Lower lobe of right lung (tissue), 2 donors: ENCODE data around the gene CACNA1C. TPM values are rescaled to one million over a fixed set of nuclear protein-coding genes. Genes with fewer than 3 reads are reported as not detected.
"Not testable (repeated sequence)": the region's sequence is repeated elsewhere in the genome, so short reads cannot be mapped to it uniquely, and the experiment has no call there.

ENCODE experiments used
- ATAC-seq, 2 donors: fragments of 200-7000 bp; cut with Tn5 transposase; one replicate each; pipeline ENCODE4 v1.9.1; 2020 to 2022; ENCODE audit warnings: mild to moderate bottlenecking in 2 of 2, moderate library complexity in 2 of 2
- DNase-seq: peaks from one replicate; pipeline ENCODE4 v3.0.0-alpha.2; 2020
- H3K27ac ChIP-seq: fragments of 200-600 bp; one replicate; pipeline ENCODE4 v1.8.0; 2022
- H3K27me3 ChIP-seq: fragments of 200-600 bp; one replicate; pipeline ENCODE4 v1.8.0; 2022; ENCODE audit warnings: low read depth
- H3K36me3 ChIP-seq: fragments of 200-600 bp; one replicate; pipeline ENCODE4 v1.8.0; 2022; ENCODE audit warnings: mild to moderate bottlenecking
- H3K4me1 ChIP-seq: fragments of 200-600 bp; one replicate; pipeline ENCODE4 v1.8.0; 2022
- H3K4me3 ChIP-seq: fragments of 200-600 bp; one replicate; pipeline ENCODE4 v1.8.0; 2022; ENCODE audit warnings: mild to moderate bottlenecking
- H3K9me3 ChIP-seq: fragments of 200-600 bp; one replicate; pipeline ENCODE4 v1.8.0; 2022
- CTCF ChIP-seq: fragments of 200-600 bp; IDR thresholded peaks from one replicate; pipeline ENCODE4 v1.8.0; 2022; ENCODE audit warnings: antibody characterized with exemption, mild to moderate bottlenecking
- intact Hi-C: fragments of 100-400 bp; cut with DNase I; formaldehyde crosslinking; loops from one replicate; pipeline ENCODE4 v1.11.0; 2022
- total RNA-seq: library from RNA; stranded (reverse); fragmentation: NEBNext Ultra II Directional; extraction: Animal tissue kit (Norgen Biotek cat#: 25700); gene quantifications from one replicate; pipeline ENCODE4 v1.2.1, GENCODE V29; 2021
- donor health status: DM: no; HTN: yes; CAD: no; lungs with severe emphysema.

CACNA1C gene
- total RNA-seq, 1 donor from 2014 or later = 8.4 TPM

GRCh38 chr12:2251526-2252209 is 198.9 kb downstream of the CACNA1C start:
- Histone ChIP-seq H3K4me1 (no peaks in the 10 kb centered on the region), H3K27me3 (peaks cover 8% of the 10 kb centered on the region), H3K4me3 (no peak overlapping the region), H3K9me3 (no peaks in the 10 kb centered on the region), H3K36me3 (no peaks in the 10 kb centered on the region), H3K27ac (no peak overlapping the region)
- ATAC-seq (no peak), DNase-seq (no peak)
- no peak for TF ChIP-seq CTCF
- intact Hi-C loops = no loop called here

GRCh38 chr12:2255311-2255710 is 202.5 kb downstream of the CACNA1C start:
- Histone ChIP-seq H3K4me3 (no peak overlapping the region), H3K27me3 (peaks cover 8% of the 10 kb centered on the region), H3K9me3 (no peaks in the 10 kb centered on the region), H3K27ac (no peak overlapping the region), H3K36me3 (no peaks in the 10 kb centered on the region), H3K4me1 (peaks cover 16% of the 10 kb centered on the region)
- intact Hi-C loops = no loop called here
- DNase-seq = no peak
- no peak for ATAC-seq
- no peak for TF ChIP-seq CTCF

- DNase-seq, intact Hi-C loops, H3K36me3 ChIP-seq, H3K27ac ChIP-seq, H3K9me3 ChIP-seq, H3K27me3 ChIP-seq, H3K4me3 ChIP-seq: not testable (repeated sequence)
- ATAC-seq = peak in 1 of 2 donors; percentile 12
- peaks cover 17% of the 10 kb centered on the region for H3K4me1 ChIP-seq
These were observed 202.9 kb downstream of the CACNA1C start for GRCh38 chr12:2255731-2256130.

- no peak overlapping the region for H3K27ac ChIP-seq
- H3K4me1 ChIP-seq = peaks cover 17% of the 10 kb centered on the region
- ATAC-seq (no peak), DNase-seq (no peak)
- H3K4me3 ChIP-seq = no peak overlapping the region
- peaks cover 8% of the 10 kb centered on the region for H3K27me3 ChIP-seq
- no peak for TF ChIP-seq CTCF
- intact Hi-C loops = no loop called here
- H3K36me3 ChIP-seq = no peaks in the 10 kb centered on the region
- H3K9me3 ChIP-seq = no peaks in the 10 kb centered on the region
These were observed 203.7 kb downstream of the CACNA1C start for GRCh38 chr12:2256453-2256852.

GRCh38 chr12:2256915-2257314 is 204.1 kb downstream of the CACNA1C start:
- DNase-seq (no peak), ATAC-seq (no peak)
- Histone ChIP-seq H3K4me1 (peaks cover 17% of the 10 kb centered on the region), H3K27ac (no peak overlapping the region), H3K27me3 (peaks cover 8% of the 10 kb centered on the region), H3K9me3 (no peaks in the 10 kb centered on the region), H3K4me3 (no peak overlapping the region), H3K36me3 (no peaks in the 10 kb centered on the region)
- TF ChIP-seq CTCF = no peak
- intact Hi-C loops = no loop called here

GRCh38 chr12:2258025-2258424 is 205.2 kb downstream of the CACNA1C start:
- H3K36me3 ChIP-seq = no peaks in the 10 kb centered on the region
- TF ChIP-seq CTCF = no peak

More at GRCh38 chr12:2258025-2258424, 205.2 kb downstream of the CACNA1C start:
- intact Hi-C loops = no loop called here
- no peaks in the 10 kb centered on the region for H3K9me3 ChIP-seq
- H3K4me3 ChIP-seq = no peak overlapping the region
- peaks cover 17% of the 10 kb centered on the region for H3K4me1 ChIP-seq
- DNase-seq (no peak), ATAC-seq (no peak)
- peaks cover 4% of the 10 kb centered on the region for H3K27me3 ChIP-seq
- no peak overlapping the region for H3K27ac ChIP-seq
